ENCODE data around the gene NKAIN4. TPM values are rescaled to one million over a fixed set of nuclear protein-coding genes. Genes with fewer than 3 reads are reported as not detected.

The NKAIN4 gene
- total RNA-seq, 1 donor from 2014 or later, result 183 TPM

DNA sequence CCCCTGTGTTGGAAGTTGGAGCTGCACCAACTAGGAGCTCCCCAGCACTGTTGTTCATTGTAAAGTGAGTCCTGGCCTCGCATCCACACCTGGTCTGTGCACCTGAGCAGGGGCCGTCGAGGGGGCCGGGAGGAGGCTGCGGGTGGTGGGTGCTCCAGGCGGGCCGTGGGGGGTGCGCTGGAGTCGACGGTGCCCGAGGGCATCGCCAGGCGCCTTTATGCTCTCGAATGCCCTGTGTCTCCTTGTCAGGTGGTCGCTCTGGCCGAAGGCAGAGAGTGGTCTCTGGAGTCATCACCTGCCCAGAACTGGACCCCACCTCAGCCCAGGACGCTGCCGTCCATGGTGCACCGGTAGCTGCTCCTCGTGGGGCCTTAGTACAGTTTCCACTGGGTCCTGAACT is 22.7 kb upstream of the NKAIN4 start:
- Mint-ChIP-seq H3K4me3 (ENCODE audit: unreplicated experiment) (no peak overlapping the region), H3K27me3 (ENCODE audit: unreplicated experiment) (peaks cover 4% of the 10 kb centered on the region), H3K4me1 (ENCODE audit: low read depth, unreplicated experiment) (peaks cover 16% of the 10 kb centered on the region), H3K36me3 (ENCODE audit: unreplicated experiment) (no peaks in the 10 kb centered on the region), H3K27ac (ENCODE audit: unreplicated experiment) (no peak overlapping the region), H3K9me3 (ENCODE audit: unreplicated experiment) (peaks cover 2% of the 10 kb centered on the region)
- TF ChIP-seq, protein P1, sequence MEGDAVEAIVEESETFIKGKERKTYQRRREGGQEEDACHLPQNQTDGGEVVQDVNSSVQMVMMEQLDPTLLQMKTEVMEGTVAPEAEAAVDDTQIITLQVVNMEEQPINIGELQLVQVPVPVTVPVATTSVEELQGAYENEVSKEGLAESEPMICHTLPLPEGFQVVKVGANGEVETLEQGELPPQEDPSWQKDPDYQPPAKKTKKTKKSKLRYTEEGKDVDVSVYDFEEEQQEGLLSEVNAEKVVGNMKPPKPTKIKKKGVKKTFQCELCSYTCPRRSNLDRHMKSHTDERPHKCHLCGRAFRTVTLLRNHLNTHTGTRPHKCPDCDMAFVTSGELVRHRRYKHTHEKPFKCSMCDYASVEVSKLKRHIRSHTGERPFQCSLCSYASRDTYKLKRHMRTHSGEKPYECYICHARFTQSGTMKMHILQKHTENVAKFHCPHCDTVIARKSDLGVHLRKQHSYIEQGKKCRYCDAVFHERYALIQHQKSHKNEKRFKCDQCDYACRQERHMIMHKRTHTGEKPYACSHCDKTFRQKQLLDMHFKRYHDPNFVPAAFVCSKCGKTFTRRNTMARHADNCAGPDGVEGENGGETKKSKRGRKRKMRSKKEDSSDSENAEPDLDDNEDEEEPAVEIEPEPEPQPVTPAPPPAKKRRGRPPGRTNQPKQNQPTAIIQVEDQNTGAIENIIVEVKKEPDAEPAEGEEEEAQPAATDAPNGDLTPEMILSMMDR (IDR thresholded peaks at IDR 0.05; ENCODE audit: partially characterized antibody, unreplicated experiment), result no peak
- DNase-seq, result no peak

DNA sequence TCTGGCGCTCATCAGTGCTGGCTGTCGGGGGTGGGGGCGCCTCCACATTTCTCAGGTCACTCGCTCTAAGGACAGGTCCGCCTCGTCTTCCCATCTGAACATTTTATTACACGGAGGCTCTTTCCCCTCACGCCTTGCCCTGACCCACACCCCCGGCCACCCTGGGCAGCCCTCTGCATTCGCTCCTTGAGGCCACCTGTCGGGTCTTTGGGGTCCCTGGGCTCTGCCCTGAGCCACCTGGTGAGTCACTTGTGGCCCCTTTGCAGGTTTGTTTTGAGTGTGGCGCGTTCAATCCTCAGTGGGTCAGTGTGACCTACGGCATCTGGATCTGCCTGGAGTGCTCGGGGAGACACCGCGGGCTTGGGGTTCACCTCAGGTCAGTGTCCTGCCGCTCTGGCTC is 21.6 kb upstream of the NKAIN4 start:
- TF ChIP-seq, protein P1 (IDR thresholded peaks at IDR 0.05; ENCODE audit: partially characterized antibody, unreplicated experiment), result no peak
- no peak for DNase-seq
- Mint-ChIP-seq H3K9me3 (ENCODE audit: unreplicated experiment) (peaks cover 10% of the 10 kb centered on the region), H3K36me3 (ENCODE audit: unreplicated experiment) (no peaks in the 10 kb centered on the region), H3K4me3 (ENCODE audit: unreplicated experiment) (no peak overlapping the region), H3K4me1 (ENCODE audit: low read depth, unreplicated experiment) (peaks cover 18% of the 10 kb centered on the region), H3K27ac (ENCODE audit: unreplicated experiment) (no peak overlapping the region), H3K27me3 (ENCODE audit: unreplicated experiment) (peaks cover 10% of the 10 kb centered on the region)

DNA sequence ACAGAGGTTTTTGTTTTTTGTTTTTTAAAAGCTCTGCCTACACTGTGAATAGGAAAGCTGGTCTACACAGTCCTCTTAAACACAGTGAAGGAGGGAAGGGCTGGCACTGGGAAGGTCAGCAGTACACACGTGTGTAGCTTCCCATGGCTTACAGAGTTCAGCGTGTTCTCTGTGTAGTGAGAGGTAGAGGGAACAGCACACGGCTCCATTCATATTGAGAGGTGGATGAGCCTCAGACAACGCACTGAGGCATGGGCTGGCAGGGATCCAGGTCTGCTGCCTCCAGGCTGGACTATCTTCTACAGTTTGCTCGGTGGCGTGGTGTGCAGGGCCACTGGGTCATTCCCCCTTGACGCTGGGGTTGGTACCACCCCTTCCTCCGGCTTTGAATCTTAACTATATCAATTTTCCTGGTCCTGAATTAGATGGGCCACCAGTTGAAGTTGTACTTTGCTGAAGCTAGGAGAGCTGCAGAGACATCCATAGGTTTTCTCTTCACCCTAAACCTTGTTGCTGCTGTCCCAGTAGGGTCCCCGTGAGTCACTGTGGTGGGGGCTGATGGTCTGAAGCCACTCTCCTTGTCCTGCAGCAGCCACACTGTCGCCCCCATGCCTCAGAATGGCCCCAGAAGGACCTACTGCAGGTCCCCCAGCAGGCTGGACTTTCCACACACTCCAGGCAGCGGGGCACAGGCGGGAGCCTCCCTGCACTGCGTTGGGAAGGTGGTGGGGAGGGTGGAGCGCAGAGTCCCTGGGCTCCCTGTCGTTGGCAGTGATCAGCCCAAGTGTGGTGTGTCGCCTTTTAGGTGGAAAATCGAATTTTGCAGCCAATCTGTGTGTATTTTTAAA is 20.3 kb upstream of the NKAIN4 start:
- H3K4me3 Mint-ChIP-seq (ENCODE audit: unreplicated experiment), result no peak overlapping the region
- peaks cover 21% of the 10 kb centered on the region for H3K4me1 Mint-ChIP-seq (ENCODE audit: low read depth, unreplicated experiment)
- no peaks in the 10 kb centered on the region for H3K36me3 Mint-ChIP-seq (ENCODE audit: unreplicated experiment)
- H3K9me3 Mint-ChIP-seq (ENCODE audit: unreplicated experiment), result peaks cover 13% of the 10 kb centered on the region
- H3K27ac Mint-ChIP-seq (ENCODE audit: unreplicated experiment), result no peak overlapping the region
- TF ChIP-seq, protein P1 (IDR thresholded peaks at IDR 0.05; ENCODE audit: partially characterized antibody, unreplicated experiment), result no peak
- H3K27me3 Mint-ChIP-seq (ENCODE audit: unreplicated experiment), result peaks cover 12% of the 10 kb centered on the region
- DNase-seq, result no peak

DNA sequence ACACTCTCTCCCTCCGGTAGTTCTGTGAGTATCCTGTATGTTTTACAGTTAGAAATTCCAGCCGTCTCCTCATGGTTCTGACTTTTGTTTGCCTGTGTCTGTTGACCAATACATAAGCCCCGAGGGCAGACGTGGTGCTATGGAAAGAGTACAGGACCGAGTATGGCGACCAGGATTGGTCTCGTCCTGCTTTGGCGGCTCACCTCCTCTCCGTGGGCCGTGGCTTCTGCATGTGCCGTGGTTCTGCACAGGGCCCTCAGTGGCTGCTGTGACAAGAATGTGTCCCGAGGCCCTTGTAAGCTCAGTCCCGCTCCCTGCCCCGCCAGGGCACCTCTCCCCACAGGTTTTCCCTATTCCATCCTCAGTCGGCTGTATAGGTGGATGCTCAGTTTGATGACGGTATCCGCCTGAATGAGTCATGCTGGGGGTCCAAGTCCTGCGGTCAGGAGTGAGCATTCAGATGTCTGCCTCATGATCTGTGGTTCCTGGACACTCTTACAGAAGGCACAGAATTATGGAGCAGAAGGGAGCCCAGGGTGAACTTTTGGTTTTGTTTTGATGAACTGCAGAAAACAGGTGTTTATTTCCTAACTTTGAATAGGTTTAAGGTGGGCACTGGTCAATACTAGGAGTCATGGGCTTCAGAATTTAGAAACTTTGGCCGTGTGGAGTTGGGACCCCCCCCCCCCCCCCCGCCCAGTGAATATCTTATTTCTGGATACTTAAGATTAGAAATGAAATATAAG is 19.5 kb upstream of the NKAIN4 start:
- TF ChIP-seq, protein P1 (IDR thresholded peaks at IDR 0.05; ENCODE audit: partially characterized antibody, unreplicated experiment), result no peak
- no peak for DNase-seq
- Mint-ChIP-seq H3K36me3 (ENCODE audit: unreplicated experiment) (no peaks in the 10 kb centered on the region), H3K4me1 (ENCODE audit: low read depth, unreplicated experiment) (peaks cover 22% of the 10 kb centered on the region), H3K9me3 (ENCODE audit: unreplicated experiment) (peaks cover 13% of the 10 kb centered on the region), H3K4me3 (ENCODE audit: unreplicated experiment) (peak overlapping the region; percentile 91), H3K27ac (ENCODE audit: unreplicated experiment) (peak overlapping the region; percentile 65), H3K27me3 (ENCODE audit: unreplicated experiment) (peaks cover 13% of the 10 kb centered on the region)
